GM21717 (cell line): ENCODE results near the gene LRP8.

Experiments used
- ATAC-seq: cut with Tn5 transposase; IDR thresholded peaks from one replicate; pipeline ENCODE4 v1.9.1; 2021; ENCODE audit warnings: mild to moderate bottlenecking, moderate library complexity; ENCODE audit not compliant: unreplicated experiment

The LRP8 gene

GRCh38 chr1:53324321-53324720 lies 3.5 kb downstream of the LRP8 start:
- ATAC-seq: no peak

- no peak for ATAC-seq
Observed at GRCh38 chr1:53323316-53323715, 4.6 kb downstream of the LRP8 start.

DNA sequence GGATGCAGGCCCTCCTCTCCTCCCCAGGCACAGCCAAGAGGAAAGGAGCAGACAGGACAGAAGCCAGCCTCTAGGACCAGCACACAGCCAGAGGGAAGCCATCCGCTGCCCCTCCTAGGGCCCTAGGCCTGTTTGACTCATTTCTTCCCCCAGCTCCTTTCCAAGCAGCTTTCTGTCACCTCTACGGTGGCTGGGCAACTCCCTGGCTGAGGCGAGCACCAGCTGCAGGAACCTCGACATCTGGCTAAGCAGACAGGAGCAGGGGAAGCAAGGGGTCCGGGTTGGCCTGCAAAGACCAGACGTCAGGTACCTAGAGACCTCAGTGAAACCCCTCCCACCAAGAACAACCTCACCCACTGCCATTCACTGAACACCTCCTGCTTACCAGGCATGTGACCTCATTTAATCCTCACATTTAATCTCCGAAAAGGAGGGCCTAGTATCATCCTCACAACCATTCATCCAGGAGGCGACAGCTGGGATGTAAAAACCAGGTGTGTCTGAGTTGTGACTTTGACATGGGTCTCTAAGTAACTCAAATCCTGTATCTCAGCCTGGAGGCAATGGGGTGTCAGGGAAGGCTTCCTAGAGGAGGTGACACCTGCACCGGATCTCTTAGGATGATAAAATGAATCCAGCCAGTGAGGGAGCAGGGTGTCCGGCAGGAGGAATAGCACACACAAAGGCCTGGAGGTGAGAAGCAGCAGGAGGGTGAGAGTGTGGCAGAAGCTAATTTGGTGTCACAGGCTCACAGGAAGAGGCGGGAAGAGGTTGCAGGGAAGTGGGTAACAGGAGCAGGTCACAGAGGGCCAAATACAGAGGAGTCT lies 5.9 kb downstream of the LRP8 start:
- no peak for ATAC-seq

- no peak for ATAC-seq
Observed at GRCh38 chr1:53321366-53321765, 6.5 kb downstream of the LRP8 start.

GRCh38 chr1:53320646-53321045 lies 7.2 kb downstream of the LRP8 start:
- no peak for ATAC-seq

- ATAC-seq: no peak
Observed at GRCh38 chr1:53319296-53320101, 8.4 kb downstream of the LRP8 start.

DNA sequence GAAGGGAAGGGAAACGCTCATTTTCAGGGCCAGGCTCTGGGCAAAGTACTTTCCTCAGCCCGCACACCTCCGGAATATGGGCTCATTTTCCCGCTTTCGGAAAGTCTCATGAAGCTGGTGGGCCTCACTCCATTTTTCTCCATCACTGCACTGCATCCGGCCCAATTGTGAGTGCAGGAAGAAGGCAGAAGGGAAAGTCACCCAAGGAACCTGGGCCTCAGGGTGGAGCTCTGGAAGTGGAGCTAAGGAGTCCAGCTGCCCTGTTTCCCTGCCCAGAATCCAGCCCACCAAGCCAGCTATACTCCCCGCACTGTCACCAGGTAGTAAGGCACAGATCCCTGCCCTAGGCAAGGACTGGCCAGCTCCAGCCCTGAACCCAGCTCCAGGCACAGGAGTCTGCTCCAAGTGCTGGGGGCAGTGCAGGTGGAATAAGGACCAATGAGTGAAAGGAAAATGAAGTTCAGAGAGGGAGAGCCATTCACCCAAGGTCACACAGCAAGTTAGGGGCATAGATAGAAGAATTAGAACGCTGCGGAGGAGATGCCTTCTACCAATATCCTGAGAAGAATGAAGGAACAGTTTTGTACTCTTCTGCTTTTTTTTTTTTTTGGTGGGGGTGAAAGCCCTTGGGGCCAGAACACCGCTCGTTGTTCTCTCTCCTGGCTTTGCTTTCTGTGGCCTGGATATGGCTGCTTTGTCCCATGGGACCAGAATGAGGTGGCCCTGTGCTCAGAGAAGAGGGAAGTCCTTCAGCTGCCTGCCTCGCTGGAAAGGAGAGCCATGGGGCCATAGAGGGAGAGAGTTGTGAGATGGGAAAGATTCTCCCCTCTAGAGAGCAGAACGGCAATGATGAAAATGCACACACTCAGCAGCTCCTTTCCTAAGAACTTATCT lies 10.0 kb downstream of the LRP8 start:
- no peak for ATAC-seq

GRCh38 chr1:53316766-53317581 lies 10.9 kb downstream of the LRP8 start:
- ATAC-seq: no peak

GRCh38 chr1:53316424-53316765 lies 11.5 kb downstream of the LRP8 start:
- ATAC-seq: no peak

DNA sequence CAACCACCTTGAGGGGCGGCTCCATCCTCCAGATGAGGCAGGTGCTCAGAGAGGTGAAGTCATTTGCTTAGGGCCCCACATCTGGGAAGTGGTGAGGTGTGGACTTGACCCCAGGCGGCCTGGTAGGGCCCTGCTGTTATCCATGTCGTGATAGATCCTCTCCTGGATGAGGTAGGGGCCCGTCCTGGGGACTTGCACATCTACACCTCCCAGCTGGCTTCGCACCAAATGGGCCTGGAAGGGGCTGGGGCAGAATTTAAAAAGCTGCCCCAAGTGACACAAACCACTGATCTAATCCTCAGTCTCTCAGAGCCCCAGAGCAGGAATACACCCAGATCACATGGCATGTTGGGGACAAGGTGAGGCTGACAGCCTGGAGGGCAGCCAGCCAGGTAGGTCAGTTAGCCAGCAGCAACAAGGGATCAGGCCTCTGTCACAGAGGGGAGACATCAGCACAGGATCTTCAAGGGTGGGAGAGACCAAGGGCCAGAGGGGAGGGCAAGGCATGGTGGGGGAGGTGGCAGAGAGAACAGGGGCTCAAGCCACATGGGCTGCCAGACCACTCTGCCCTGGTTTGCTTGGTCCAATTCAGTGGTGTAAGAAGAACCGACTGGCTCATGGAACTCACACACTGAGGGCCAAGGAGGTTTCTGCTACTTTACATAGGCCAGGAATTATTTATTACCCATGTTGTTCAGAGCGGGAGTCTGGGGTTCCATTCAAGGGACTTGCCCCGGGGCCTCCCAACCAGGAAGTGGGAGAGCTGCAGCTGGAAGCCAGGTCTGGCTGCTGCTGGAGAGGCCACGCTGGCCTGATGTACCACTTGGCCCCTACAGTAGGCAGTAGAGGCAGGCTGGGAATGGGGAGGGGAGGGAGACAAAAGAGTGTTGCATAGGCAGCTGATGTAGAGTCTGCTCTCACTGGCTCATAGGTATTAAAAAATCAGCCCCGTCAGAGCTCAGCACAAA lies 12.1 kb downstream of the LRP8 start:
- ATAC-seq: no peak

DNA sequence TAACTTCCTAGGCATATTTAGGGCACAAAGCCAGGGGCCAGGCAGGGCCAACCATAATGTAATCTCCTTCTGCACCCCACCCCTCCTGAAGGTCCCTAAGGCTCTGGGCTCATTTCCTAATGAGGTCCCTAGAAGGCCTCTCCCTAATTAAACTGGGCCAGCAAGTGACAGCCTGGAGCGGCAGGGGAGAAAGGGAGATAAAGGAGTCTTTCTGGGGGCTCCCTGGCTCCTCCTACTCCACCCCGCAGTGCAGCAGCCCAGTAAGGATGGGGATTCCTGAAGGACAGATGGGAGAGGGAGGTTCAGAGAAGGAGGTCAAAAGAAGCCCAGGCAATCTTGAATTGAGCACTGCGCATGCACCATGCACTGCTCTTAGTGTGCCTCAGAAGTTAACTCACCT lies 12.8 kb downstream of the LRP8 start:
- no peak for ATAC-seq

DNA sequence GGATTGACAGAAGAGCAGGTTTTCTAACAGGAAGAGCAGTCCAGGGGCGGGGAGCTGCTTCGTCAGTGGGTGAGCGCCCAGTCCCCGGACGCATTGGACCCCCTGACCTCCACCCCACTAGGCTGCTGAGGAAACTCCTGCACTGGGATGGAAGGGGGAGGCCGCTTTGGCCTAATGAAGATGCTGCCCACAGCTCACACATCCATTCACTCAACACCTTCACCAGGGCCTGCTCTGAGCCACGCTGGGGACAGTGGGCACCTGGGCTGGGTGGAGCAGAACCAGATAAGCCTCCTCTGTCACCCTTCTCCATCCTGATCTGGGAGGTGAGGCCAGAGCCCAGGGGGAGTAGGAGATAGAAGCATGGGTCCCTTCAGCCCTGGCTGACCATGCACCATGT lies 13.3 kb downstream of the LRP8 start:
- no peak for ATAC-seq

- no peak for ATAC-seq
Observed at GRCh38 chr1:53314096-53314495, 13.8 kb downstream of the LRP8 start.

DNA sequence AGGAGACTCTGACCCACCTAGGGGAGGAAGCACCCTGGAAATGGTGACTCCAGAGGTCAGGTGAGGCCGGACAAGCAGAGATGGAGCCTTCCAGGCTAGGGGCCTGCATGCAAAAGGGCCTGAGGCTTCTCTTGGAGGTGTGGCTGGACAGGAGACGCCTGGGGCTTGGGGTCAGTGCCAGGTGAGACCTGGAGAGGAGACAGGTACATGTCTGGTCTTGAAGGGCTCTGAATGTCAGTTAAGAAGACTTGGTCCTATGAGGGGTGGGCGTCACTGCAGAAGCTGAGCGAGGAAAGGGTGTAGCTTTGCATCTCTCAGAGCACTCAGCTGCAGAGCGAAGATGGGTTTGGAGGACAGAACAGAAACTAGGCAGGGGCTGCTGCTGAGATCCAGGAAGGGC lies 14.3 kb downstream of the LRP8 start:
- no peak for ATAC-seq

DNA sequence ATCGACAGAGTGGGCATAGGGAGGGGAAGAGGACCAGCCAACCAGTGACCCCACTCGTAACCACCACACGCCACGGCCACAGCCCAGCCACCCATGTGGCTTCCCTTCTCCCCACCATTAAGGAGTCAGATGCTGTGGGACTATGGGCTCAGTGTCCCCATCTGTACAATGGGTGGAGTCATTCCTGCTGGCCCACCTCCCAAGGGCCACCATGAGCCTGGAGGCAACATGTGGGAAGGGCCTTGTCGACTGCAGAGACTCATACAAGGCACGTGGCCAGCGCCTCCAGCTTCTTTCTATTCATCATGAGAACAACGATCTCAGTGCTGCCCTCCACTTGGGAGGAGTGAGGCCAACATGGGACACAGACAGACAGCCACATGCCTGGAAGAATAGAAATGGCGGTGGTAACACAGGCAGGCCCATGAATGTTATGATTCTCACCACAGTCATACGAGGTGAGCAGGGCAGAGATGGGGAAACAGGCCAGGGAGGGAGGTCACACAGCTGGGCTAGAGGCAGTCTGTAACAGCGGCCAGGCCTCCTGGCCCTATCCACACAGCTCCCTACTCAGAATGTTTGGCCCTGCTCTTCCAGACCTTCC lies 16.1 kb downstream of the LRP8 start:
- ATAC-seq: no peak

- no peak for ATAC-seq
Observed at GRCh38 chr1:53310847-53311681, 16.8 kb downstream of the LRP8 start.

GRCh38 chr1:53309802-53310201 lies 18.1 kb downstream of the LRP8 start:
- ATAC-seq: no peak

- no peak for ATAC-seq
Observed at GRCh38 chr1:53308506-53308905, 19.4 kb downstream of the LRP8 start.
